GM12875 (cell line): ENCODE data around the gene TNPO2.

Experiments used
- H3K4me3 ChIP-seq: one replicate; pipeline ENCODE4 v1.5.1; 2011; ENCODE audit warnings: low read depth, low read length, control low read depth
- CTCF ChIP-seq: IDR thresholded peaks from 2 replicates; pipeline ENCODE4 v1.5.1; 2011; ENCODE audit warnings: low read depth, mild to moderate bottlenecking, control low read depth, inconsistent platforms, low read length, moderate library complexity, borderline replicate concordance; ENCODE audit not compliant: insufficient read depth

The TNPO2 gene

DNA sequence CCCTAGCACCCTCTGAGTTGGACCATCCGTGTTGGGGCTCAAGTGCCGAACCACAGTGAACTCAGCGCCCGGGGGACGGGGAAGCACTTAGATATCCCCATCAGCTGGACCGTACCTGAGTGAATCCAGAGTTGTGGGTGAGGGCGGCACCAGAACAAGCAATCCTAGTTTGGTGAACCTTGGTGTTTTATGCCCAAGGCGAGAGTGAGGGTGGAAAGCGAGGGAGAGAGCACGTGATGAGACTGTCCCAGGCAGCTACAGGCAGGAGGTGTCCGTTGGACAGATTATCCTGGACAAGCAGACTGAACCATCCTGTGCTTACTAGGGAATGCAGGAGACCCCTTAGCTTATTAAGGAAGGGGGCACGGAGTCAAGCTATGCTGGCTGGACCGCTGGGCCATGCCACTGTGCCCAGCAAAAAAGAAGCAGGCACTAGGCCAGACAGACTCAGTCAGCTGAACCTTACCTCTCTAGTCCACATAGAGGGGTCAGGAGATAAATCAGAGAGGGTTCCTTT lies 14.2 kb upstream of the TNPO2 start:
- H3K4me3 ChIP-seq: peak overlapping the region; percentile 97
- no peak for TF ChIP-seq CTCF

DNA sequence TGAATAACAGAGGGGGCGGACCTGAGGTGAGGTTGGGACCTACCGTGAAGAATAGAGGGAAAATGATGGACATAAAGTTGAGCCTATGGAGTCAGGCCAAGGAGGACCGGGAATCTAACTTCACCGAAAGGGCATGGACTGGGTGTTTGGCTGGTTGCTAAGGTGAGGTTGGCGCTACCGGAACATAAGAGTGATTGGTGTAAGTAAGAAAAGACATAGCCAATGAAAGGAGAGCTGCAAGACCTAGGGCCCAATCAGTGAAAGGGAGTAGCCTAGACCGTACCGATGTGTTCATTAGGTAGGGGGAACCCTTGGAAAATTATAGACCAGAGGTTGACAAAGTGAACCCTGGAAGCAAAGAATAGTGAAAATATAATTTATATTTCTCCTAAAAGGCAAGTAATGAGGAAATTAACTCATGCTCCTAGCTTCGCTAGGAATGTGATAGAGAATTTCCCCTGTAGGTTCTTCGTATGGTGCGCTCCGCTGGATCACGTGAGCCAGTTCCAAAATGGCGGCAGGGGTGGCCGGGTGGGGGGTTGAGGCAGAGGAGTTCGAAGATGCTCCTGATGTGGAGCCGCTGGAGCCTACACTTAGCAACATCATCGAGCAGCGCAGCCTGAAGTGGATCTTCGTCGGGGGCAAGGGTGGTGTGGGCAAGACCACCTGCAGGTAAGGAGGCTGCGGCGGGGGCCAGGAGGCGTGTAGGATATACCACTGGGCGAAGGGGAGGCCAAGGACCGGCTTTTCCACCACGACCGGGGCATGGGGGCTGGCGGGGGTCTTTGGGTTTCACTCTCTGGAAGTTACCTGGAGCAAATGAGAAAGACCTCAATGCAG lies 13.5 kb upstream of the TNPO2 start, which contains the start of gene GET3:
GET3 (plus strand) TSS at position 503 of the 840 bp plus-strand sequence; CDS start at position 512, 9 bp downstream.
- H3K4me3 ChIP-seq: peak within 1 kb of the TSS; percentile 97
- TF ChIP-seq CTCF: no peak

- TF ChIP-seq CTCF: peak; percentile 61
- H3K4me3 ChIP-seq: peak overlapping the region; percentile 99
These were observed 9.9 kb upstream of the TNPO2 start for GRCh38 chr19:12733369-12734214.

DNA sequence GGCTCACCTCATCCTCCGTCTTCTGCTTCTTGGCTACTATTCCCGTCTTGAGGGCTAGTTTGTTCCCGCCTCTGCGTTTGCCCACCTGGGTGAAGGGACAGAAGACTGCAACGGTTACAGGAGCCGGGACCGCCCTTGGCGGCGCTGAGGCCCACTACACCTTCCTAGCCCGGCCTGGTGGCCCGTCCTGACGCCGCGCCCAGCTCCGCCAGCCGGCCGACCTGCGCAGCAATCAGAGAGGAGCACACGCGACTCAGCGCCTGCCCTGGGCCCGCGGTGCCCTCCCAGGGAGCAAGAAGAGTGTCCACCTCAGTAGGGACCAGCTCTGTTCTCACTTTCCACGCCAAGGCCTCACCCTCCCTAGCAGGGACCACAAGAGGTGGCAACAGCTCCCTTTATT lies 7.6 kb upstream of the TNPO2 start:
- TF ChIP-seq CTCF: no peak

GRCh38 chr19:12730064-12730463 lies 6.3 kb upstream of the TNPO2 start:
- no peak for TF ChIP-seq CTCF
- H3K4me3 ChIP-seq: no peak overlapping the region

More for the DNA sequence above, 7.6 kb upstream of the TNPO2 start:
- no peak overlapping the region for H3K4me3 ChIP-seq

- no peak overlapping the region for H3K4me3 ChIP-seq
- TF ChIP-seq CTCF: no peak
These were observed 4.2 kb upstream of the TNPO2 start for GRCh38 chr19:12727745-12728433.
